Hippocampal formation (tissue), 2 donors: ENCODE measurements around the gene SIGLEC12.
"Not testable (repeated sequence)": the region's sequence is repeated elsewhere in the genome, so short reads cannot be mapped to it uniquely, and the experiment has no call there.

Source experiments
- DNase-seq, 2 donors: peaks; one replicate each; lab custom pipeline; 2025; lab: John Stamatoyannopoulos, UW

SIGLEC12 gene

GRCh38 chr19:51524666-51525264 lies 23.2 kb upstream of the SIGLEC12 start:
- no peak for DNase-seq

- no peak for DNase-seq
These were observed 20.2 kb upstream of the SIGLEC12 start for GRCh38 chr19:51521781-51522180.

- no peak for DNase-seq
These were observed 19.8 kb upstream of the SIGLEC12 start for GRCh38 chr19:51521357-51521756.

- no peak for DNase-seq
These were observed 19.1 kb upstream of the SIGLEC12 start for GRCh38 chr19:51520728-51521127.

GRCh38 chr19:51514866-51515481 lies 13.4 kb upstream of the SIGLEC12 start:
- peak in 1 of 2 donors; percentile 43 for DNase-seq

GRCh38 chr19:51513968-51514367 lies 12.4 kb upstream of the SIGLEC12 start:
- no peak for DNase-seq

GRCh38 chr19:51511353-51511752 lies 9.8 kb upstream of the SIGLEC12 start:
- no peak for DNase-seq

GRCh38 chr19:51509823-51510660 lies 8.4 kb upstream of the SIGLEC12 start:
- no peak for DNase-seq

- no peak for DNase-seq
These were observed 6.6 kb upstream of the SIGLEC12 start for GRCh38 chr19:51508059-51508733.

GRCh38 chr19:51507640-51508058 lies 6.0 kb upstream of the SIGLEC12 start:
- DNase-seq: no peak

- no peak for DNase-seq
These were observed 5.6 kb upstream of the SIGLEC12 start for GRCh38 chr19:51507192-51507591.

GRCh38 chr19:51505904-51506303 lies 4.3 kb upstream of the SIGLEC12 start:
- no peak for DNase-seq

GRCh38 chr19:51503896-51504295 lies 2.3 kb upstream of the SIGLEC12 start:
- no peak for DNase-seq

GRCh38 chr19:51503286-51503817 lies 1.8 kb upstream of the SIGLEC12 start:
- DNase-seq: no peak

- not testable (repeated sequence) for DNase-seq
These were observed 669 bp downstream of the SIGLEC12 start for GRCh38 chr19:51500931-51501330.

- DNase-seq: no peak
These were observed 3.9 kb downstream of the SIGLEC12 start for GRCh38 chr19:51497666-51498065.

- no peak for DNase-seq
These were observed 7.8 kb downstream of the SIGLEC12 start for GRCh38 chr19:51493776-51494175.

GRCh38 chr19:51491586-51491985 lies 10.0 kb downstream of the SIGLEC12 start:
- DNase-seq: no peak

- DNase-seq: no peak
These were observed 10.9 kb downstream of the SIGLEC12 start for GRCh38 chr19:51490676-51491075.

GRCh38 chr19:51489113-51489512 lies 12.5 kb downstream of the SIGLEC12 start:
- no peak for DNase-seq

GRCh38 chr19:51488491-51488890 lies 13.1 kb downstream of the SIGLEC12 start:
- DNase-seq: no peak
